Measurements from ENCODE around the gene RERE.
A peak's percentile ranks its signal among the peaks of the same experiment; 100 is the strongest.

RERE gene

DNA sequence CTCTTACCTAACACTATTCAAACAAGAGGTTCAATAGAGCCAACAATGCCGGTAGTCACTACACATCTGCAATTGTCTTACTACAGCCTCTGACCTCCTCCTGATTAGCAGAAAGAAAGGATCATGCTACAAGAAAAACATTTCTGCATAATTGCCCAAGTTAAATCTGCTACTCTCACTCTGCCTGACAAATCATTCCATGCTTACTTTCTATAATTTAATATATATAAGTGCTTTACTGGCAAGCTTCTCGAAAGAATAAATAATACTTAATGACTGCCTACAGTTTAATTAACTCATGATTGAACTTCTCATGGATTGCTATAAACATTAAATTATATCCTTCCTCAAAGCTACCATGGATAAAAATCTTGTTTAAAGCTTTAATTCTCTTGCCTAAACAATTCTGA, 343.5 kb downstream of the RERE start:
- DNase-seq (ENCODE audit: low read depth) = no peak

DNA sequence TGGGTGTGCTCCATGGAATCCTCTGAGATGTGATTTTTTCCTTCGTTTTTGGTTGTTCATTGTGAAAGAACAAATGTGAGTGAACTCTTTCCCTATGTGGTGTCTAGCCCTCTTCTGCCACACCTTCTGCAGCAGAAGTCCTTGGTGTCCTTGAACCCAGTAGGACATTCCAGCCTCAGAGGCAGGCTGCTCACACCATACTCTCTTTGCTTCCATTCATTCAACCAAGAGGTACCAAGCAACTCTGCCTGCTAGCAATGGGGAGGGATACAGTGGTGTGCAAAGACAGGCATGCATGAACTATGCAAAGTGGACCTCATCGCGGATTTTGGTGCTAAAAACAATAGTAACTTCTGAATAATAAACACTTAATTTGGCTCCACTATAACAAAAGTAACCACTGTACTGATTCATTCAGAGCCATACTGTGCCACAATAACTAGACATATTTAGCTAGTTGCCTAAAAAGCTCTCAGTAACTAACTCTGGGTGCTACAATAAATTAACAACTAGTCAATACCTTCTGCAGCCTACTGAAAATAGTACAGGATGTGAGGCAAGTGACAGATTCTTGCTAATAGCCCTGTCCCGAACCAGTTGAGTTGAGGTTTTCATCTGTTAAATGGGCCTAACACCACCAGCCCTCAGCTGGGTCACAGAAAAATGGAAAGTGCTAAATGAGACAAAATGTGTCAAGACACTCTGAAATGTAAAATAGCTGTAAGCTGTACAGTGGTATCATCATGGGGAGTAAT, 344.1 kb downstream of the RERE start:
- no peak for DNase-seq (ENCODE audit: low read depth)

- peak; percentile 40 for DNase-seq (ENCODE audit: low read depth)
Measured at GRCh38 chr1:8472668-8473067, 344.8 kb downstream of the RERE start.

- no peak for DNase-seq (ENCODE audit: low read depth)
Measured at GRCh38 chr1:8471451-8471850, 346.0 kb downstream of the RERE start.

- no peak for DNase-seq (ENCODE audit: low read depth)
Measured at GRCh38 chr1:8468751-8469150, 348.7 kb downstream of the RERE start.

DNA sequence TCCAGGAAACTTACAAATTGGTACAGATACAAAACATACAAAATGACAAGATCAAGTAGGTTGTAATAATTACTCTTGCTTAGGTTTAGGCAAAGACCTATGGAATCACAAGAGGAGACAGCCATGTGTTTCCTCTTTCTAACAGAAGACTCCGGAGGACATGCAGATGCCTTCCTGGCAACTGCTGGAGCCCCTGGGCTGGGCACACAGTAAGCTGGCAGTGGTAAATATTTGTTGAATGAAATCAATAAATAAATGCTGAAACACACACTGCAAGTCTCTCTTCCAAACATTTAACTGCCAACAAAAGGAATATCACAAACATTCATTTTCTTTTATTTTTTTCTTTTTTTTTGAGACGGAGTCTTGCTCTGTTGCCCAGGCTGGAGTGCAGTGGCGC, 350.1 kb downstream of the RERE start:
- no peak for DNase-seq (ENCODE audit: low read depth)

- no peak for DNase-seq (ENCODE audit: low read depth)
Measured at GRCh38 chr1:8465692-8466091, 351.7 kb downstream of the RERE start.

DNA sequence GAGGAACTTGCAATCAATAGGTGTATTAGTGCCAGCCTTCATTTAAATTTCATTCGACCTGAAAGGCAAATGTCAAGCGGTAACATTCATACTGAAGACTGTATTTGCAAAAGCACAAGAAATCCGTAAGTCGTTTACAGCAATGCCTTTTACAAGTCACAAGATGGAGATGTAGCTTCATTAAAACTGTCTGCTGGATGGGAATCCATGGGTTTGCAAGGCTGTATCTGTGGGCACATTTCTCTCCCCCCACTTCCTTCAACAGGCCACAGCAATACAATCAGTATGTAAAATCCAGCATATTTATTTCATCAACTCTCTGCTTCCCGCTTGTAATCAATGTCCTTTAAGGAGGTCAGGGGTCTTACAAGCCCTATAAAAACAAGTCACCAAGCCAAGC, 352.4 kb downstream of the RERE start:
- DNase-seq (ENCODE audit: low read depth) = no peak

DNA sequence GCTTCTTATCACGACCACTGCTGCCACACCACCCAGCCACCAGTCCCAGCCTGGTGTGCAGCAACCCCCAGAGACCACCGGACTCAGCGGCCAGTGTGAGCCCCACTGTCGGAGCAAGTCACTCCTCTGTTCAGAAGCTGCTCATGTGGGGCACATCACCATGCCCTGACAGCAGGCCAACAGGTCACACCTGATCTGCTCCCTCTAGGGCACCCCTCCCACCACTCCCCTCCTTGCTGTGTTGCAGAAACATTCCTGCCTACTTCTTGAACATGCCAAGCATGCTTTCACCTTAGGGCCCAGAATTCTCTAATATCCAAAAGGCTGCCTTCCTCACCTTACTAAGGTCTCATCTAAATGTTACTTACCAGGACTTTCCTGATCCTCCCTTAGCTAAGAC, 353.1 kb downstream of the RERE start:
- DNase-seq (ENCODE audit: low read depth) = no peak

DNA sequence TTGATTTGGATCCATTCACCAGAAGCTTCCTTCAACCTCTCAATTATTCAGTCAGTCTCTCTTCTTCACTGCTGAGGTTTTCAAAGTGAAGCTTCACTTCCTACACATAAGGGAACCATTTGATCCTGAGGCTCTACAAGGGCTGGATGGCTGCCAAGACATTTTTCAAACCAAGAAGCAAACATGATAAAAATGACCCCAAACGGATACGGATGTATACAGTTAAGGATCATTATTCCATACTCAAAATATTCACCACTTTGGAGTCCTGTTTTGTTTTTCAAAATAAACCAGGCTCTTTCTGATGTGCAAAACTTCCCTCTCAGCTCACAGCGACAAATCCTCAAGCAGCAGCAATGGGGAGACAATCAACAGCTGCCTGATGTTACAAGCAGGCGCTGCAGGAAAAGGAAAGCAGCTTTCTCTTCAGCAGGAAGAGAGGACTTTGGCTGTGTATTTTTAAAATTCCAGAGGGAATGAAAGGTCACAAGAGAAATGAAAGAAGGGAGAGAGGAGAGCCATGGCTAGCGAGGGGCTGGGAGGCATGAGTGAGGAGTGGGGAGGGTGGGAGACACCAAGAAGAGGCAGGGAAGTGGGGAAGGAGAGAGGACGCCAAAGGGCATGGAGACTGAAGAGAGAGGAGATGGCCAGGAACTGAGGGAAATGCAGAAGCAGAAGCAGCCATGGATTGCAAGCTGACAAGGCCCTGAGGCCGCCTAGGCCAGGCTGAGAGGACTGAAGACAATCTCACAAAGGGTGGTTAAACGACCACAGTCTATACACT, 354.1 kb downstream of the RERE start:
- no peak for DNase-seq (ENCODE audit: low read depth)

DNA sequence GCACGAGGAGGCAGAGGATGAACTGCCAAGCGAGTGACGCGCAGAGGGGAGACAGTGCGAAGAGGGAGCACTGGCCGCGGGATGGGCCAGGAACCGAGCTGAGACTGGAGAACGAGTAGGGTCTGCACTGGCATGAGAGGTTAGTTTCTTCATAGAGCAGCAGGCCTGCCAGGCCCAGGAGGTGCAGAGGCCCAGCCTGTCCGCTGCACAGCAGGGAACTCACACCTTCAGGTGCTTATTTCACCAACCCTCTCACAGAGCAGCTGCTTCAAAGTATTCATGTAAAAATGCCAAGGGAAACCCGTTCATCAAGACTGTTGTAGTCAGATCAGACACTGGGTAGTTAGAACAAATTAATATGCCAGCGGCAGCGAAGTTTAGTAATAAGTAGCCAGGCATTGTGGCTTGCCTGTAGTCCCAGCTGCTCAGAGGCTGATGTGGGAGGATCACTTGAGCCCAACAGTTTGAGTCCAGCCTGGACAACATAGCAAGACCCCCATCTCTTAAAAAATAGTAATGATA, 355.0 kb downstream of the RERE start:
- no peak for DNase-seq (ENCODE audit: low read depth)

DNA sequence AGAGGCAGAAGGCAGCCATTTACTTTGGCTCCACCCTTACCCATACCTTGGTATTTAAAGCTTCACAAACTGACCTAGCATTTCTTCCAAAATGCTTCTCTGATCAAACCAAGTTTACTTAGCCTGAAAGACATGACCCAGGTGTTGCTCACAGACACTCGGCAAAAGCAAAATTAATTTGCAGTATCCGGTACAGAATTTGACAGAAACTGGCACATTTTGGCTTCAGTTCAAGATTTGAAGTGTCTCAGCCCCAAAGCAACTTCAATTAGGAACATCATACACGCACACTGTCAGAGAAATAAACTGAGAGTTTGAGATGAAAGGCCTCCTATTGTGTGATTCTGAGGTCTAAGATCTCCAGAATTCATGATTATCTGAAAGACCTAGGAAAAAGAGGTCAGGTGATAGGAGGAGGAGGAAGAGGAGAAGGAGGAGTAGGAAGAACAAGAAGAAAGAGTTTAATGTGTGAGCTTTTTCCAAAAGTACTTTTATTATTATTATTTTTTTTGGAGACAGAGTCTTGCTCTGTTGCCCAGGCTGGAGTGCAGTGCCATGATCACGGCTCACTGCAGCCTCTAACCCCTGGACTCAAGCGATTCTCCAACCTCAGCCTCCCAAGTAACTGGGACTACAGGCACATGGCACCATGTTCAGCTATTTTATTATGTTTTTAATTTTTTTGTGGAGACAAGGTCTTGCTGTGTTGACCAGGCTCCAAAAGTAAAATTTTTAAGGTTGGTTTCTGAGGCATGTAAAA, 355.9 kb downstream of the RERE start:
- no peak for DNase-seq (ENCODE audit: low read depth)

- no peak for DNase-seq (ENCODE audit: low read depth)
Measured at GRCh38 chr1:8460784-8461183, 356.7 kb downstream of the RERE start.

- no peak for DNase-seq (ENCODE audit: low read depth)
Measured at GRCh38 chr1:8460132-8460544, 357.3 kb downstream of the RERE start.

- no peak for DNase-seq (ENCODE audit: low read depth)
Measured at GRCh38 chr1:8458607-8459006, 358.8 kb downstream of the RERE start.

DNA sequence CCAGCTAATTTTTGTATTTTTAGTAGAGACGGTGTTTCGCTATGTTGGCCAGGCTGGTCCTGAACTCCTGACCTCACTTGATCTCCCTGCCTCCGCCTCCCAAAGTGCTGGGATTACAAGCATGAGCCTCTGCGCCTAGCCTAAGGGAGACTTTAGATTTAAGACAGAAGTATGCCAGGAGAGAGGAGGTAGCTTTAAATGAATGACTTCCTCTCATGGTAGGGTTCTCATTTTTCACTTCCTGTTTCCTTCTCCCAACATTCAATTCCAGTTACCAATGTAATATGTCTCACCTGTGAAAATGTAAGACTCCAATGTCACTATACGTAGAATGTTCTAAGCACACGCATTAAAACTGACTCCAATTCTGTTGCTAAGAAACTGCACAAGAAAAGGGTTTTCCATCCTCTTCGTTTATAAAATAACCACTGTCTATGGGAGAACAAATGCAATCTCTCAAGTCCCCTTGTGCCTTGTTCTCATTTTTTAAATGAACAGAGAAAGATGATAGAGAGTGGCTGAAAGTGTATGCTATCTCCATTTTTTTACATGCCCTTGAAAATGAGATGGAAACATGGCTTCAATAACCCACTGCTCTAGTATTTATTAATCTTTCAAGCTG, 359.6 kb downstream of the RERE start:
- DNase-seq (ENCODE audit: low read depth) = no peak

GRCh38 chr1:8456991-8457390, 360.4 kb downstream of the RERE start:
- no peak for DNase-seq (ENCODE audit: low read depth)

DNA sequence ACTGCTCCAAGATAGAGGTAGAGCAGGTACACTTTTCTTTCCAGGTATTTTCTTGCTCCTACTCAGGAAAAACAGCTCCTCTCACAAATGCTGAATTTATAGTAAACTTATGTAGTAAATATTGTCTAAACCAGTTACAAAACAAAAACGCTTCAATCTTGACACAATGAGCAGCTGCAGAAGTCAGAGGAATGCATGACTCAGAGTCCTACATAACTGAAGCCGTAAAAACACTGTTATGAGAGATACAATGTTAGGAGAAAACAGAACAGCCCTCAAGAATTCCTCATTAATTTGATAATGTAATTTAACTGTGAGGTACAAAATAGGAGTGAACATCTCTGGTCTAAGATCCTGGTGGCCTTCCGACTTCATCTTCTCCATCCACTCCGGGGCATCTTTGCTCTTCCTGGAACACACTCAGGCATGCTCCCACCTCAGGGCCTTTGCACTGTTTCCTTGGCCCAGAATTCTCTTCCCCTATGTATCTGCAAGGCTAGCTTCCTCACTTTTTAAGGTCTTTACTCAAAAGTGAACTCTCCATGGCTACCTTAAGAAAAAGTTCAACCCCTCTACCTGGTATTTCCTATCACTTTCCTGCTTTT, 361.0 kb downstream of the RERE start:
- DNase-seq (ENCODE audit: low read depth) = no peak

- no peak for DNase-seq (ENCODE audit: low read depth)
Measured at GRCh38 chr1:8455700-8456307, 361.6 kb downstream of the RERE start.

DNA sequence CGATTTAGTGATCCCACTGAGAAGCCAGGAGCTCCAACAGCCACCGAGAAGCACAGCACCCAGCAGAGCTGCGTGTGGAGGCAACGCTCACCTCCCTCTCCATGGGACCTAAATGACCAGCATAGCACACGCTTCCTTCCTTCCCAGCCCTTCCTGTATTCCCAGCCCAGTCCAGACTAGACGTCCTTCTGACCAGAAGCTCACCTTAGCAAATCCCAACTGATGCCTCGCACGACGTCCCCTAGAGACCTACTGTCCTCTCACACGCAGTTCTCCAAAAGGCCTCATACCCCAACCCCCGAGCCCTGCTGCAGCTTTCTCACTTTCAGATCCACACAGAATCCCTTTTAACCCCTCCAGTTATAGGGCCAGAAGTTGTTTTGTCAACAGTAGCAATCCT, 367.1 kb downstream of the RERE start:
- no peak for DNase-seq (ENCODE audit: low read depth)

GRCh38 chr1:8448911-8449661, 368.4 kb downstream of the RERE start:
- no peak for DNase-seq (ENCODE audit: low read depth)

Data from activated T-cell treated with anti-CD3 and anti-CD28 coated beads for 24 hours (primary cell).